ENCODE data around the gene CLEC1A.

The CLEC1A gene

GRCh38 chr12:10101648-10102220 is 2.9 kb upstream of the CLEC1A start:
- DNase-seq (ENCODE audit: low read depth in 2 of 2), result no peak

- DNase-seq (ENCODE audit: low read depth in 2 of 2), result no peak
Measured at GRCh38 chr12:10101042-10101579, 2.3 kb upstream of the CLEC1A start.

GRCh38 chr12:10097521-10097920 is 1.3 kb downstream of the CLEC1A start:
- no peak for DNase-seq (ENCODE audit: low read depth in 2 of 2)

GRCh38 chr12:10095971-10096370 is 2.8 kb downstream of the CLEC1A start:
- no peak for DNase-seq (ENCODE audit: low read depth in 2 of 2)

GRCh38 chr12:10094646-10095395 is 4.0 kb downstream of the CLEC1A start:
- DNase-seq (ENCODE audit: low read depth in 2 of 2), result no peak

- DNase-seq (ENCODE audit: low read depth in 2 of 2), result no peak
Measured at GRCh38 chr12:10088955-10089900, 9.6 kb downstream of the CLEC1A start.

GRCh38 chr12:10088031-10088430 is 10.8 kb downstream of the CLEC1A start:
- no peak for DNase-seq (ENCODE audit: low read depth in 2 of 2)

GRCh38 chr12:10086387-10086786 is 12.4 kb downstream of the CLEC1A start:
- DNase-seq (ENCODE audit: low read depth in 2 of 2), result no peak

GRCh38 chr12:10084733-10085132 is 14.1 kb downstream of the CLEC1A start:
- no peak for DNase-seq (ENCODE audit: low read depth in 2 of 2)

GRCh38 chr12:10082117-10082874 is 16.5 kb downstream of the CLEC1A start:
- no peak for DNase-seq (ENCODE audit: low read depth in 2 of 2)

GRCh38 chr12:10075451-10075850 is 23.3 kb downstream of the CLEC1A start:
- DNase-seq (ENCODE audit: low read depth in 2 of 2), result no peak

- DNase-seq (ENCODE audit: low read depth in 2 of 2), result no peak
Measured at GRCh38 chr12:10073261-10073660, 25.5 kb downstream of the CLEC1A start.

GRCh38 chr12:10072131-10072530 is 26.7 kb downstream of the CLEC1A start:
- no peak for DNase-seq (ENCODE audit: low read depth in 2 of 2)

GRCh38 chr12:10070380-10070779 is 28.4 kb downstream of the CLEC1A start:
- no peak for DNase-seq (ENCODE audit: low read depth in 2 of 2)

GRCh38 chr12:10069976-10070375 is 28.8 kb downstream of the CLEC1A start:
- no peak for DNase-seq (ENCODE audit: low read depth in 2 of 2)

- DNase-seq (ENCODE audit: low read depth in 2 of 2), result no peak
Measured at GRCh38 chr12:10069099-10069498, 29.7 kb downstream of the CLEC1A start.

GRCh38 chr12:10068644-10069043 is 30.1 kb downstream of the CLEC1A start:
- DNase-seq (ENCODE audit: low read depth in 2 of 2), result no peak

GRCh38 chr12:10067942-10068341 is 30.8 kb downstream of the CLEC1A start:
- no peak for DNase-seq (ENCODE audit: low read depth in 2 of 2)

- DNase-seq (ENCODE audit: low read depth in 2 of 2), result no peak
Measured at GRCh38 chr12:10067264-10067663, 31.5 kb downstream of the CLEC1A start.

- no peak for DNase-seq (ENCODE audit: low read depth in 2 of 2)
Measured at GRCh38 chr12:10065241-10065640, 33.5 kb downstream of the CLEC1A start.

- DNase-seq (ENCODE audit: low read depth in 2 of 2), result no peak
Measured at GRCh38 chr12:10058387-10058786, 40.4 kb downstream of the CLEC1A start.
